MM.1S (cell line): ENCODE results near the gene SRP54.

Experiments used
- EZH2 ChIP-seq: fragments of 300-600 bp; sonication (generic); optimal IDR thresholded peaks from 2 replicates; pipeline ENCODE3; 2017; ENCODE audit warnings: low read depth, mild to moderate bottlenecking, antibody characterized with exemption, low read length, mixed read lengths
- TF ChIP-seq, protein P1 (sequence below): fragments of 300-600 bp; sonication (generic); IDR thresholded peaks from 2 replicates; pipeline ENCODE4 v1.5.1; 2016; ENCODE audit warnings: antibody characterized with exemption, low read length, mixed read lengths

- TF ChIP-seq, protein P1, sequence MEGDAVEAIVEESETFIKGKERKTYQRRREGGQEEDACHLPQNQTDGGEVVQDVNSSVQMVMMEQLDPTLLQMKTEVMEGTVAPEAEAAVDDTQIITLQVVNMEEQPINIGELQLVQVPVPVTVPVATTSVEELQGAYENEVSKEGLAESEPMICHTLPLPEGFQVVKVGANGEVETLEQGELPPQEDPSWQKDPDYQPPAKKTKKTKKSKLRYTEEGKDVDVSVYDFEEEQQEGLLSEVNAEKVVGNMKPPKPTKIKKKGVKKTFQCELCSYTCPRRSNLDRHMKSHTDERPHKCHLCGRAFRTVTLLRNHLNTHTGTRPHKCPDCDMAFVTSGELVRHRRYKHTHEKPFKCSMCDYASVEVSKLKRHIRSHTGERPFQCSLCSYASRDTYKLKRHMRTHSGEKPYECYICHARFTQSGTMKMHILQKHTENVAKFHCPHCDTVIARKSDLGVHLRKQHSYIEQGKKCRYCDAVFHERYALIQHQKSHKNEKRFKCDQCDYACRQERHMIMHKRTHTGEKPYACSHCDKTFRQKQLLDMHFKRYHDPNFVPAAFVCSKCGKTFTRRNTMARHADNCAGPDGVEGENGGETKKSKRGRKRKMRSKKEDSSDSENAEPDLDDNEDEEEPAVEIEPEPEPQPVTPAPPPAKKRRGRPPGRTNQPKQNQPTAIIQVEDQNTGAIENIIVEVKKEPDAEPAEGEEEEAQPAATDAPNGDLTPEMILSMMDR = no peak
- no peak for TF ChIP-seq EZH2
Observed at GRCh38 chr14:34965912-34966311, 16.9 kb upstream of the SRP54 start.
